Stimulated activated CD8-positive, alpha-beta memory T cell treated with anti-CD3 and anti-CD28 coated beads, Interleukin-4, amount 100 ng/mL, for 4 hours (primary cell): ENCODE measurements around the gene GSDME.
"Not testable (repeated sequence)": the region's sequence is repeated elsewhere in the genome, so short reads cannot be mapped to it uniquely, and the experiment has no call there.

Experiments
- DNase-seq, 2 donors: peaks; one replicate each; pipeline ENCODE4 v3.0.0-alpha.2; 2020; ENCODE audit warnings: low read depth in 2 of 2, low spot score in 1 of 2

The GSDME gene

GRCh38 chr7:24757353-24758275 lies at the start of gene GSDME:
Gene GSDME, minus strand, starts transcription at chr7:24757464. Its CDS starts 7,690 bp downstream, at chr7:24749774.
- DNase-seq = no peak

- no peak for DNase-seq
Observed at GRCh38 chr7:24802300-24802699, 45.0 kb upstream of the GSDME start.

- DNase-seq = no peak
Observed at GRCh38 chr7:24801883-24802282, 44.6 kb upstream of the GSDME start.

GRCh38 chr7:24800667-24801066 lies 43.4 kb upstream of the GSDME start:
- no peak for DNase-seq

GRCh38 chr7:24800073-24800472 lies 42.8 kb upstream of the GSDME start:
- DNase-seq = no peak

- no peak for DNase-seq
Observed at GRCh38 chr7:24799506-24799905, 42.2 kb upstream of the GSDME start.

- DNase-seq = no peak
Observed at GRCh38 chr7:24798261-24798660, 41.0 kb upstream of the GSDME start.

- no peak for DNase-seq
Observed at GRCh38 chr7:24797270-24797669, 40.0 kb upstream of the GSDME start.

GRCh38 chr7:24795407-24795767 lies 38.1 kb upstream of the GSDME start:
- DNase-seq = no peak

GRCh38 chr7:24794751-24795406 lies 37.6 kb upstream of the GSDME start:
- not testable (repeated sequence) for DNase-seq

- no peak for DNase-seq
Observed at GRCh38 chr7:24793982-24794648, 36.9 kb upstream of the GSDME start.

GRCh38 chr7:24788961-24789576 lies 31.8 kb upstream of the GSDME start:
- no peak for DNase-seq

GRCh38 chr7:24788075-24788474 lies 30.8 kb upstream of the GSDME start:
- DNase-seq = no peak

- no peak for DNase-seq
Observed at GRCh38 chr7:24786941-24787340, 29.7 kb upstream of the GSDME start.

- no peak for DNase-seq
Observed at GRCh38 chr7:24786306-24786705, 29.0 kb upstream of the GSDME start.

GRCh38 chr7:24784277-24784676 lies 27.0 kb upstream of the GSDME start:
- DNase-seq = no peak

- no peak for DNase-seq
Observed at GRCh38 chr7:24783698-24784097, 26.4 kb upstream of the GSDME start.

GRCh38 chr7:24781106-24781505 lies 23.8 kb upstream of the GSDME start:
- DNase-seq = no peak

- no peak for DNase-seq
Observed at GRCh38 chr7:24779283-24779655, 22.0 kb upstream of the GSDME start.

GRCh38 chr7:24778543-24779282 lies 21.4 kb upstream of the GSDME start:
- DNase-seq = no peak

- DNase-seq = no peak
Observed at GRCh38 chr7:24777806-24778205, 20.5 kb upstream of the GSDME start.
